IMR-90 (cell line): ENCODE results near the gene ZNF177. TPM values are rescaled to one million over a fixed set of nuclear protein-coding genes. Genes with fewer than 3 reads are reported as not detected.

Source experiments
- ATAC-seq: fragments of 200-7000 bp; cut with Tn5 transposase; 2 replicates; pipeline ENCODE4 v1.9.1; 2020; ENCODE audit warnings: low read depth, mild to moderate bottlenecking, moderate library complexity
- BruUV-seq: library from RNA; stranded (reverse); fragments of 400-500 nt; replicated peaks from 2 replicates; lab custom pipeline; 2021; lab: Mats Ljungman, UMichigan
- CTCF ChIA-PET: fragments of 300-600 bp; formaldehyde crosslinking; extraction: SDS; loops from one replicate; lab custom pipeline; 2021; ENCODE audit warnings: antibody characterized with exemption; lab: Yijun Ruan, JAX
- POLR2A ChIA-PET: fragments of 300-600 bp; sonication (Branson Sonifier 250); formaldehyde crosslinking; loops from one replicate; lab custom pipeline; 2022; ENCODE audit warnings: antibody characterized with exemption; ENCODE audit not compliant: unreplicated experiment; lab: Charles Lee
- DNase-seq: peaks from one replicate; pipeline ENCODE4 v3.0.0; 2013
- H2AFZ ChIP-seq: replicated peaks from 2 replicates; pipeline ENCODE3; 2013; ENCODE audit warnings: low read length, mild to moderate bottlenecking; ENCODE audit not compliant: poor library complexity
- H2AK5ac ChIP-seq: 2 replicates; pipeline ENCODE4 v1.6.1; 2013; ENCODE audit warnings: low read depth, low read length, inconsistent platforms
- H2AK9ac ChIP-seq: replicated peaks from 2 replicates; pipeline ENCODE3; 2013; ENCODE audit warnings: mild to moderate bottlenecking, low read depth, low read length, moderate library complexity; ENCODE audit not compliant: poor library complexity
- H2BK120ac ChIP-seq: 2 replicates; pipeline ENCODE4 v1.6.1; 2013; ENCODE audit warnings: low read depth, low read length, inconsistent platforms
- H2BK15ac ChIP-seq: 3 replicates; pipeline ENCODE4 v1.6.1; 2013; ENCODE audit warnings: low read depth, low read length, inconsistent platforms
- H2BK20ac ChIP-seq: 2 replicates; pipeline ENCODE4 v1.6.1; 2013; ENCODE audit warnings: low read depth, mild to moderate bottlenecking, inconsistent platforms, low read length, moderate library complexity
- H2BK5ac ChIP-seq: 2 replicates; pipeline ENCODE4 v1.6.1; 2013; ENCODE audit warnings: mild to moderate bottlenecking, low read depth, low read length, inconsistent platforms; ENCODE audit not compliant: poor library complexity, severe bottlenecking
- H3K14ac ChIP-seq: replicated peaks from 2 replicates; pipeline ENCODE4 v1.6.1; 2013; ENCODE audit warnings: low read depth, low read length, inconsistent platforms
- H3K18ac ChIP-seq: 2 replicates; pipeline ENCODE4 v1.6.1; 2013; ENCODE audit warnings: low read depth, low read length, control low read depth
- H3K23ac ChIP-seq: 2 replicates; pipeline ENCODE4 v1.6.1; 2013; ENCODE audit warnings: low read depth, low read length, inconsistent platforms
- H3K27ac ChIP-seq: 2 replicates; pipeline ENCODE4 v1.5.1; 2013; ENCODE audit warnings: mild to moderate bottlenecking, control low read depth, low read length; ENCODE audit not compliant: insufficient read depth
- H3K27me3 ChIP-seq: 2 replicates; pipeline ENCODE4 v1.6.1; 2013; ENCODE audit warnings: low read length; ENCODE audit not compliant: control insufficient read depth, insufficient read depth
- H3K36me3 ChIP-seq: 2 replicates; pipeline ENCODE4 v1.6.1; 2013; ENCODE audit warnings: low read length, mixed read lengths; ENCODE audit not compliant: control insufficient read depth, insufficient read depth
- H3K4ac ChIP-seq: 2 replicates; pipeline ENCODE4 v1.6.1; 2013; ENCODE audit warnings: low read depth, low read length, inconsistent platforms
- H3K4me1 ChIP-seq: 2 replicates; pipeline ENCODE4 v1.6.1; 2013; ENCODE audit warnings: low read length, mixed read lengths; ENCODE audit not compliant: control insufficient read depth, insufficient read depth
- H3K4me2 ChIP-seq: 2 replicates; pipeline ENCODE4 v1.6.1; 2013; ENCODE audit warnings: low read depth, mild to moderate bottlenecking, control low read depth, low read length, moderate library complexity
- H3K4me3 ChIP-seq: 2 replicates; pipeline ENCODE4 v1.5.1; 2013; ENCODE audit warnings: low read depth, mild to moderate bottlenecking, control low read depth, low read length, moderate library complexity; ENCODE audit not compliant: insufficient read depth
- H3K56ac ChIP-seq: 2 replicates; pipeline ENCODE4 v1.6.1; 2013; ENCODE audit warnings: low read length, inconsistent platforms; ENCODE audit not compliant: insufficient read depth; ENCODE audit errors: extremely low read depth
- H3K79me1 ChIP-seq, 2 experiments: 2 replicates each; pipeline ENCODE4 v1.6.1; 2013; ENCODE audit warnings: low read length in 2 of 2, inconsistent platforms in 1 of 2, low read depth in 1 of 2
- H3K9ac ChIP-seq: 2 replicates; pipeline ENCODE4 v1.6.1; 2013; ENCODE audit warnings: low read depth, low read length, control low read depth
- H3K9me1 ChIP-seq: 2 replicates; pipeline ENCODE4 v1.6.1; 2013; ENCODE audit warnings: low read length, inconsistent platforms; ENCODE audit not compliant: insufficient read depth
- H3K9me3 ChIP-seq: 2 replicates; pipeline ENCODE4 v1.6.1; 2013; ENCODE audit warnings: low read length; ENCODE audit not compliant: control insufficient read depth, insufficient read depth
- H4K20me1 ChIP-seq: 2 replicates; pipeline ENCODE4 v1.6.1; 2013; ENCODE audit warnings: low read length, inconsistent platforms; ENCODE audit not compliant: insufficient read depth
- H4K5ac ChIP-seq: 2 replicates; pipeline ENCODE4 v1.6.1; 2013; ENCODE audit warnings: mild to moderate bottlenecking, low read depth, low read length, control low read depth
- H4K8ac ChIP-seq, 2 experiments: 2 replicates each; pipeline ENCODE4 v1.6.1; 2013; ENCODE audit warnings: low read depth in 2 of 2, low read length in 2 of 2, control low read depth in 1 of 2, inconsistent platforms in 1 of 2
- H4K91ac ChIP-seq: 2 replicates; pipeline ENCODE4 v1.6.1; 2013; ENCODE audit warnings: low read depth, low read length, inconsistent platforms; ENCODE audit not compliant: insufficient read depth
- RFX5 ChIP-seq: IDR thresholded peaks from 2 replicates; pipeline ENCODE4 v1.8.0; 2012; ENCODE audit warnings: low read depth, mild to moderate bottlenecking, low read length, moderate library complexity
- WGBS, 2 experiments: methylation state at CpG; one replicate each; pipeline versions ENCODE4 v1.1.5 to v1.1.7; 2013; ENCODE audit warnings: missing lambda C conversion rate in 2 of 2; ENCODE audit not compliant: insufficient read length in 1 of 2; ENCODE audit errors: extremely low coverage in 2 of 2; 5-methylcytosine and 5-hydroxymethylcytosine counted together
- dilution Hi-C: fragments of 300-500 bp; cut with HindIII; formaldehyde crosslinking; loops from one replicate; pipeline ENCODE4 v1.14.3; 2018; ENCODE audit warnings: low sequenced_read_pairs; ENCODE audit not compliant: unreplicated experiment
- in situ Hi-C: fragments of 300-500 bp; cut with MboI; formaldehyde crosslinking; loops from 3 replicates; pipeline ENCODE4 v1.14.3; 2019; ENCODE audit warnings: low sequenced_read_pairs, inconsistent platforms, mixed read lengths
- intact Hi-C: fragments of 100-400 bp; cut with micrococcal nuclease; formaldehyde crosslinking; loops from 2 replicates; pipeline ENCODE4 v1.10.0; 2022
- polyA plus RNA-seq, 3 experiments: library from polyadenylated mRNA; depleted of rRNA; stranded (reverse); fragments of >200 nt; gene quantifications; 2 replicates each; pipeline ENCODE4 v1.2.3, GENCODE V29; 2012; ENCODE audit warnings: low replicate concordance in 1 of 3
- total RNA-seq: library from RNA; depleted of rRNA; stranded (reverse); fragments of >200 nt; gene quantifications from 2 replicates; pipeline ENCODE4 v1.2.3, GENCODE V29; 2012

ZNF177 gene
- total and polyA plus RNA-seq, 2 of the 4 experiments (the other 2 are of a cell fraction): 0.87 to 1.1 TPM

DNA sequence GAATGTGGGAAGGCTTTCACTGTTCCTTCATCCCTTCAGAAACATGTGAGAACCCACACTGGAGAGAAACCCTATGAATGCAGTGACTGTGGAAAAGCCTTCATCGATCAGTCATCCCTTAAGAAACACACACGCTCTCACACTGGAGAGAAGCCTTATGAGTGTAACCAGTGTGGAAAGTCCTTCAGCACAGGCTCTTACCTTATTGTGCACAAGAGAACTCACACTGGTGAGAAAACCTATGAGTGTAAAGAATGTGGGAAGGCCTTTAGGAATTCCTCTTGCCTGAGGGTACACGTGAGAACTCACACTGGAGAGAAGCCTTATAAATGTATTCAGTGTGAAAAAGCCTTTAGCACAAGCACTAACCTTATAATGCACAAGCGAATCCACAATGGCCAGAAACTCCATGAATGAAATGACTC lies 18.6 kb downstream of the ZNF177 start:
- Histone ChIP-seq H3K36me3 (peaks cover 74% of the 10 kb centered on the region), H3K27ac (no peak overlapping the region), H3K4me1 (no peaks in the 10 kb centered on the region), H2BK5ac (no peak overlapping the region), H2AK9ac (no peak overlapping the region), H4K91ac (no peak overlapping the region), H4K20me1 (no peaks in the 10 kb centered on the region), H3K27me3 (no peaks in the 10 kb centered on the region), H3K4me2 (no peak overlapping the region), H4K8ac (no peak overlapping the region), H3K56ac (no peak overlapping the region), H3K14ac (no peak overlapping the region), H2BK15ac (no peak overlapping the region), H3K23ac (no peak overlapping the region), H3K4ac (no peak overlapping the region), H2AK5ac (no peak overlapping the region), H2BK20ac (no peak overlapping the region), H3K4me3 (no peak overlapping the region), H2AFZ (no peak overlapping the region), H3K79me1 (no peaks in the 10 kb centered on the region; a peak in 1 of 4 replicates), H2BK120ac (no peak overlapping the region), H3K9me1 (no peaks in the 10 kb centered on the region), H3K9ac (no peak overlapping the region), H3K18ac (no peak overlapping the region), H4K5ac (no peak overlapping the region), H3K9me3 (peaks cover 86% of the 10 kb centered on the region)
- ChIA-PET POLR2A (no interaction called here), CTCF (no interaction called here)
- dilution Hi-C loops (no loop called here), in situ Hi-C loops (no loop called here), intact Hi-C loops (no loop called here)
- no CpG with 5 or more reads among the region's 4 CpGs for WGBS, 2 experiments
- no TSS peak for BruUV-seq
- ATAC-seq (no peak), DNase-seq (no peak)
- TF ChIP-seq RFX5: no peak
